H1 (cell line): Measurements from ENCODE around the gene U2AF1L4. TPM values are rescaled to one million over a fixed set of nuclear protein-coding genes. Genes with fewer than 3 reads are reported as not detected.

Source experiments
- CTCF ChIA-PET: fragments of 300-600 bp; sonication (Branson Sonifier 250); formaldehyde crosslinking; loops from one replicate; lab custom pipeline; 2021; ENCODE audit not compliant: partially characterized antibody; lab: Charles Lee
- POLR2A ChIA-PET: fragments of 300-600 bp; sonication (Branson Sonifier 250); formaldehyde crosslinking; loops from one replicate; lab custom pipeline; 2021; ENCODE audit warnings: inconsistent platforms; ENCODE audit not compliant: partially characterized antibody; lab: Charles Lee
- DNase-seq, 2 experiments: peaks; one replicate each; pipeline versions ENCODE4 v3.0.0 to v3.0.0-alpha.2; 2010 to 2022; ENCODE audit warnings: low spot score in 2 of 2, low read depth in 1 of 2, mixed read lengths in 1 of 2
- FAIRE-seq: peaks from 2 replicates; lab custom pipeline; 2011; peaks lifted over from hg19 to GRCh38; lab: Jason Lieb, UNC
- H2AFZ ChIP-seq: 2 replicates; pipeline ENCODE4 v1.8.1; 2012; ENCODE audit warnings: low read length, inconsistent platforms
- H2AK5ac ChIP-seq: 2 replicates; pipeline ENCODE4 v1.6.1; 2013; ENCODE audit warnings: low read depth, low read length
- H2BK120ac ChIP-seq: replicated peaks from 2 replicates; pipeline ENCODE3; 2013; ENCODE audit warnings: low read depth, low read length, inconsistent platforms
- H2BK12ac ChIP-seq: 2 replicates; pipeline ENCODE4 v1.6.1; 2013; ENCODE audit warnings: low read depth, low read length
- H2BK15ac ChIP-seq: 2 replicates; pipeline ENCODE4 v1.6.1; 2013; ENCODE audit warnings: low read length
- H2BK20ac ChIP-seq: 2 replicates; pipeline ENCODE4 v1.6.1; 2013; ENCODE audit warnings: low read length
- H2BK5ac ChIP-seq: 2 replicates; pipeline ENCODE4 v1.6.1; 2013; ENCODE audit warnings: low read depth, low read length
- H3K14ac ChIP-seq: 2 replicates; pipeline ENCODE4 v1.6.1; 2013; ENCODE audit warnings: inconsistent platforms; ENCODE audit not compliant: insufficient read length
- H3K18ac ChIP-seq: 2 replicates; pipeline ENCODE4 v1.6.1; 2013; ENCODE audit warnings: low read length; ENCODE audit errors: extremely low read depth
- H3K23ac ChIP-seq: 2 replicates; pipeline ENCODE4 v1.6.1; 2013; ENCODE audit warnings: inconsistent platforms; ENCODE audit not compliant: insufficient read length
- H3K23me2 ChIP-seq: 2 replicates; pipeline ENCODE4 v1.6.1; 2013; ENCODE audit warnings: low read depth, low read length
- H3K27ac ChIP-seq: 2 replicates; pipeline ENCODE4 v1.6.1; 2011; ENCODE audit warnings: low read depth, low read length, inconsistent platforms
- H3K27me3 ChIP-seq, 4 experiments: replicated peaks in 1 of 4; 1 replicate in 1 of 4; 2 replicates in 3 of 4; pipeline versions ENCODE4 v1.6.1 to v1.8.1; 2011 to 2013; ENCODE audit warnings: low read length in 3 of 4, mild to moderate bottlenecking in 3 of 4, inconsistent platforms in 2 of 4, mixed read lengths in 2 of 4, moderate library complexity in 1 of 4; ENCODE audit not compliant: control insufficient read depth in 3 of 4, insufficient read depth in 3 of 4; ENCODE audit errors: extremely low read depth in 1 of 4
- H3K36me3 ChIP-seq, 4 experiments: 2 replicates each; pipeline versions ENCODE4 v1.6.1 to v1.8.1; 2011 to 2013; ENCODE audit warnings: mild to moderate bottlenecking in 4 of 4, low read length in 3 of 4, moderate library complexity in 2 of 4, control low read depth in 1 of 4, inconsistent platforms in 1 of 4; ENCODE audit not compliant: insufficient read depth in 4 of 4, control insufficient read depth in 2 of 4
- H3K4ac ChIP-seq: replicated peaks from 2 replicates; pipeline ENCODE3; 2013; ENCODE audit warnings: low read length, low read depth, mixed read lengths, inconsistent platforms; ENCODE audit not compliant: insufficient read length
- H3K4me1 ChIP-seq, 4 experiments: replicated peaks in 1 of 4; 1 replicate in 1 of 4; 2 replicates in 3 of 4; pipeline versions ENCODE4 v1.6.1 to v1.8.1; 2011 to 2013; ENCODE audit warnings: low read length in 3 of 4, inconsistent platforms in 2 of 4, mixed read lengths in 1 of 4; ENCODE audit not compliant: insufficient read depth in 4 of 4, control insufficient read depth in 3 of 4
- H3K4me2 ChIP-seq, 2 experiments: 2 replicates each; pipeline versions ENCODE4 v1.6.1 to v1.8.1; 2011 to 2013; ENCODE audit warnings: low read depth in 2 of 2, low read length in 2 of 2, control low read depth in 1 of 2, inconsistent platforms in 1 of 2, mild to moderate bottlenecking in 1 of 2; ENCODE audit not compliant: insufficient read depth in 1 of 2
- H3K4me3 ChIP-seq, 4 experiments: fragments of 200-600, 300-600 bp in 1 of 4; sonication (generic), shearing (Covaris generic), sonication (Bioruptor Twin) in 1 of 4; 2 replicates each; pipeline versions ENCODE4 v1.5.1 to v1.8.1; 2011 to 2016; ENCODE audit warnings: low read length in 4 of 4, low read depth in 3 of 4, control low read depth in 2 of 4, inconsistent platforms in 2 of 4, mild to moderate bottlenecking in 2 of 4, mixed read lengths in 1 of 4, moderate library complexity in 1 of 4; ENCODE audit not compliant: insufficient read depth in 2 of 4; ENCODE audit errors: extremely low read depth in 1 of 4
- H3K56ac ChIP-seq: replicated peaks from 2 replicates; pipeline ENCODE3; 2013; ENCODE audit warnings: low read depth, mild to moderate bottlenecking, mixed read lengths, low read length, inconsistent platforms; ENCODE audit not compliant: insufficient read length
- H3K79me1 ChIP-seq: 2 replicates; pipeline ENCODE4 v1.6.1; 2013; ENCODE audit warnings: low read depth, low read length, control low read depth
- H3K79me2 ChIP-seq, 2 experiments: 2 replicates each; pipeline versions ENCODE4 v1.6.1 to v1.8.1; 2012 to 2013; ENCODE audit warnings: low read length in 2 of 2, mild to moderate bottlenecking in 2 of 2, inconsistent platforms in 1 of 2; ENCODE audit not compliant: insufficient read depth in 2 of 2, control insufficient read depth in 1 of 2
- H3K9ac ChIP-seq, 4 experiments: replicated peaks in 1 of 4; 1 replicate in 1 of 4; 2 replicates in 3 of 4; pipeline versions ENCODE4 v1.6.1 to v1.8.1; 2011 to 2013; ENCODE audit warnings: low read depth in 3 of 4, low read length in 3 of 4, control low read depth in 2 of 4, mild to moderate bottlenecking in 2 of 4, moderate library complexity in 2 of 4, inconsistent platforms in 1 of 4; ENCODE audit errors: extremely low read depth in 1 of 4
- H3K9me3 ChIP-seq, 2 experiments: 2 replicates each; pipeline versions ENCODE4 v1.6.1 to v1.8.1; 2012 to 2013; ENCODE audit warnings: mild to moderate bottlenecking in 2 of 2, moderate library complexity in 2 of 2, control low read depth in 1 of 2, inconsistent platforms in 1 of 2, low read depth in 1 of 2, low read length in 1 of 2, mixed read lengths in 1 of 2; ENCODE audit not compliant: insufficient read depth in 2 of 2
- H4K20me1 ChIP-seq, 2 experiments: replicated peaks in 1 of 2; 2 replicates each; pipeline versions ENCODE3 to v1.8.1; 2011 to 2013; ENCODE audit warnings: inconsistent platforms in 2 of 2, low read length in 2 of 2, mild to moderate bottlenecking in 1 of 2; ENCODE audit not compliant: insufficient read depth in 2 of 2, control insufficient read depth in 1 of 2
- H4K5ac ChIP-seq: 2 replicates; pipeline ENCODE4 v1.6.1; 2013; ENCODE audit warnings: low read length, low read depth, mixed read lengths, inconsistent platforms; ENCODE audit not compliant: insufficient read length
- H4K8ac ChIP-seq: 2 replicates; pipeline ENCODE4 v1.8.0; 2013; ENCODE audit warnings: mild to moderate bottlenecking, moderate library complexity, low read length, inconsistent platforms; ENCODE audit not compliant: insufficient read depth; ENCODE audit errors: extremely low read depth
- H4K91ac ChIP-seq: replicated peaks from 2 replicates; pipeline ENCODE3; 2013; ENCODE audit warnings: low read length, mixed read lengths, inconsistent platforms; ENCODE audit not compliant: insufficient read length
- ASH2L ChIP-seq: fragments of 200-600, 300-600 bp; sonication (generic); IDR thresholded peaks from one replicate; pipeline ENCODE4 v1.7.1; 2017; ENCODE audit warnings: low read length
- CBX5 ChIP-seq: fragments of 300-800, 300-1000 bp; sonication (generic); IDR thresholded peaks from 2 replicates; pipeline ENCODE4 v1.7.1; 2016; ENCODE audit warnings: antibody characterized with exemption, low read length, low read depth
- CHD1 ChIP-seq: IDR thresholded peaks from 2 replicates; pipeline ENCODE4 v1.6.1; 2012; ENCODE audit warnings: low read depth, low read length, improper control_type of control experiment
- CTBP2 ChIP-seq: IDR thresholded peaks from 2 replicates; pipeline ENCODE4 v1.7.0; 2011; ENCODE audit warnings: borderline replicate concordance, mild to moderate bottlenecking, moderate library complexity, mixed read lengths, low read length; ENCODE audit not compliant: insufficient read depth, insufficient read length
- EGR1 ChIP-seq: IDR thresholded peaks from 2 replicates; pipeline ENCODE4 v1.6.1; 2011; ENCODE audit warnings: low read depth, low read length, borderline replicate concordance
- JUND ChIP-seq: IDR thresholded peaks from 2 replicates; pipeline ENCODE4 v1.6.1; 2011; ENCODE audit warnings: mild to moderate bottlenecking, improper control_type of control experiment, low read length
- KDM5A ChIP-seq: fragments of 200-600 bp; IDR thresholded peaks from 2 replicates; pipeline ENCODE4 v1.7.1; 2012; ENCODE audit warnings: mild to moderate bottlenecking, low read length, inconsistent platforms, mixed read lengths
- RBBP5 ChIP-seq: IDR thresholded peaks from 2 replicates; pipeline ENCODE4 v1.7.1; 2012; ENCODE audit warnings: low read depth, mild to moderate bottlenecking, inconsistent platforms, low read length, moderate library complexity, borderline replicate concordance
- RXRA ChIP-seq: IDR thresholded peaks from 2 replicates; pipeline ENCODE4 v1.6.1; 2011; ENCODE audit warnings: low read depth, mild to moderate bottlenecking, low read length, moderate library complexity; ENCODE audit not compliant: insufficient read depth
- SIRT6 ChIP-seq: IDR thresholded peaks from one replicate; pipeline ENCODE4 v1.7.1; 2012; ENCODE audit warnings: low read length, inconsistent platforms
- whole genome bisulfite sequencing, 2 experiments: shearing (Covaris generic) in 1 of 2; methylation state at CpG; one replicate each; pipeline versions ENCODE4 v1.1.6 to v1.1.7; 2013 to 2015; ENCODE audit warnings: low lambda C conversion rate in 2 of 2, mixed read lengths in 2 of 2, inconsistent platforms in 1 of 2, low coverage in 1 of 2, missing lambda C conversion rate in 1 of 2; ENCODE audit not compliant: insufficient replicate concordance in 2 of 2, insufficient coverage in 1 of 2, insufficient read length in 1 of 2; ENCODE audit errors: extremely low coverage in 1 of 2, missing lambda C conversion rate in 1 of 2; 5-methylcytosine and 5-hydroxymethylcytosine counted together
- polyA plus RNA-seq, 7 experiments: library from polyadenylated mRNA; depleted of rRNA in 3 of 7; stranded (reverse) in 5 of 7; unstranded in 2 of 7; fragments of >200 nt in 5 of 7; fragments of 200-250 nt in 2 of 7; gene quantifications; 1 replicate in 5 of 7; 2 replicates in 1 of 7; 4 replicates in 1 of 7; pipeline versions ENCODE4 v1.2.1 to v1.2.3, GENCODE V29; 2011 to 2013; ENCODE audit warnings: missing spikeins in 2 of 7, mixed read lengths in 2 of 7
- total RNA-seq: library from RNA; stranded (reverse); fragmentation: NEBNext Ultra II Directional; extraction: Animal tissue kit (Norgen Biotek cat#: 25700); gene quantifications from 2 replicates; pipeline ENCODE4 v1.2.1, GENCODE V29; 2021
- TF ChIP-seq, protein P1 (sequence below): IDR thresholded peaks from 2 replicates; pipeline ENCODE4 v1.6.1; 2012; ENCODE audit warnings: inconsistent platforms

Gene U2AF1L4
- total and polyA plus RNA-seq, 2 of the 8 experiments (the other 6 are each of a cell fraction or from before 2014, with no cell fraction given), result 15.1 to 32.7 TPM

- Histone ChIP-seq H3K9me3 (no peaks in the 10 kb centered on the region), H2BK15ac (peak within 1 kb of the TSS; percentile 96; the same call in 1 of the 2 replicates), H4K8ac (no peak within 1 kb of the TSS), H2BK12ac (peak within 1 kb of the TSS; percentile 0; the same call in 1 of the 2 replicates), H3K27ac (no peak within 1 kb of the TSS), H2BK5ac (0 out of 2 replicates have a peak within 1 kb of the TSS, but pooled peaks have one; percentile 55), H3K79me2 (no peaks in the 10 kb centered on the region), H2AFZ (no peak within 1 kb of the TSS; the same call in 1 of the 2 replicates), H2AK5ac (no peak within 1 kb of the TSS), H3K23me2 (peaks cover 4% of the 10 kb centered on the region; the same call in 1 of the 2 replicates), H3K4me3 (peak within 1 kb of the TSS; percentile 57 to 83 (median 68)), H3K4me2 (peak within 1 kb of the TSS; percentile 63 to 82), H3K79me1 (no peaks in the 10 kb centered on the region; the same call in 1 of the 2 replicates), H2BK120ac (no peak within 1 kb of the TSS), H3K14ac (no peak within 1 kb of the TSS), H3K23ac (no peak within 1 kb of the TSS), H3K4me1 (peaks cover 0 to 21% (median 17%) of the 10 kb centered on the region in 4 experiments; a peak in 6 of 7 replicates), H4K5ac (no peak within 1 kb of the TSS), H3K36me3 (no peaks in the 10 kb centered on the region), H3K4ac (peak within 1 kb of the TSS; percentile 19), H4K91ac (no peak within 1 kb of the TSS), H4K20me1 (peaks cover 0 to 1% of the 10 kb centered on the region in 2 experiments), H2BK20ac (no peak within 1 kb of the TSS), H3K27me3 (peaks cover 0 to 9% (median 7%) of the 10 kb centered on the region in 4 experiments; a peak in 3 of 7 replicates), H3K56ac (no peak within 1 kb of the TSS), H3K18ac (no peak within 1 kb of the TSS; the same call in 1 of the 2 replicates), H3K9ac (no peak within 1 kb of the TSS)
- ChIA-PET POLR2A (interaction anchor here (0.7 to 3.1 kb wide), 4 partner anchors 8 to 30 kb away, joined by 3 to 11 read pairs (median 6); partner anchors contain the start of genes LIN37, PSENEN and U2AF1L4), CTCF (interaction anchor here (1.3 kb wide), 1 partner anchor 31 kb away, joined by 4 read pairs; no protein-coding TSS in a partner anchor)
- DNase-seq (peak; percentile 87 to 100), FAIRE-seq (peak; percentile 62)
- 2% methylated on average over 35 of the region's 82 CpGs; no CpG with 5 or more reads in 1 of the 2 experiments for WGBS, 2 experiments
- TF ChIP-seq SIRT6 (no peak), RBBP5 (no peak; the same call in 1 of the 2 replicates), EGR1 (peak; percentile 53; the same call in 1 of the 2 replicates), RXRA (no peak), JUND (no peak), CBX5 (no peak), ASH2L (no peak), CHD1 (no peak), KDM5A (no peak), CTBP2 (no peak)
- TF ChIP-seq, protein P1, sequence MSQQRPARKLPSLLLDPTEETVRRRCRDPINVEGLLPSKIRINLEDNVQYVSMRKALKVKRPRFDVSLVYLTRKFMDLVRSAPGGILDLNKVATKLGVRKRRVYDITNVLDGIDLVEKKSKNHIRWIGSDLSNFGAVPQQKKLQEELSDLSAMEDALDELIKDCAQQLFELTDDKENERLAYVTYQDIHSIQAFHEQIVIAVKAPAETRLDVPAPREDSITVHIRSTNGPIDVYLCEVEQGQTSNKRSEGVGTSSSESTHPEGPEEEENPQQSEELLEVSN, result no peak
These were observed 30.3 kb upstream of the U2AF1L4 start, which contains the start of gene ARHGAP33 for GRCh38 chr19:35775298-35776101. Gene ARHGAP33 (plus strand): TSS chr19:35775564. CDS start chr19:35775659, 95 bp downstream.
